ENCODE measurements around the gene CTRL.
"Not testable (repeated sequence)": the region's sequence is repeated elsewhere in the genome, so short reads cannot be mapped to it uniquely, and the experiment has no call there.

Gene CTRL

DNA sequence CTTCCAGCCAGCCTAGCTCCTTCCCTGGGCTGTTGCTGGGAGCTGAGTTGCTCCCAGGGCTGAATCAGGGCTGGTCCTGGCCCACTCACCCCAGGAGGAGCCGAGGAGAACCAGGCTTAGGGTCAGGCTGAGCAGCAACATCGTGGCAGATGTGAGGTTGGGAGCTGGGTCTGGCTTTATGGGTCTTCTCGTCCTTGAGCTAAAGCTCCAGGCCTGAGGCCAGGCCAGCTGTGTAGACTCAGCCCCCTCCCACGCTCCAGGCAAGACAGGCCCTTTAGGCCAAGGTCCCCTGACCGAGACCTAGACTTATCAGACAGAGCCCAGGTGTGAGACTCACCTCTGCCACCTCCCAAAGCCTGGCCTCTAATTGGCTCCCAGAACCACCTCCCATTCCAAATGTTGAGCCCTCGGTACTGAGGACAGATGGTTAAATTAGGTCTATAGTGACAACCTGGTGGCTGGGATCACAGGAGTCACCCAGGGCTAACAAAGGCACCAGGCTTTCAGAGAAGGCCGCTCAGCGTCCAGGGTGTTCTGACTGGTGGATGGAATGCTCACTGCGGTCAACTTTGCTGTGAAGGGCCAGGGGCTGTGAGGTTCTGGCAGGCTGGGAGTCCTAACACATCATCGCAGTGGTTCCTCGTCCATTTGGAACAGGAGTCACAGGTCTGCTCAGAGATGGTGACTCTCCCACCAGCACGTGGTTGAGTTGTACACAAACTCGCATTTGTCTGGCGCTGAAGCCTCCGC, at the start of gene CTRL:
CTRL (minus strand) TSS at position 151 of the 750 bp plus-strand sequence; CDS start at position 141, 10 bp downstream.
- no peak for DNase-seq (ENCODE audit: low read depth)

DNA sequence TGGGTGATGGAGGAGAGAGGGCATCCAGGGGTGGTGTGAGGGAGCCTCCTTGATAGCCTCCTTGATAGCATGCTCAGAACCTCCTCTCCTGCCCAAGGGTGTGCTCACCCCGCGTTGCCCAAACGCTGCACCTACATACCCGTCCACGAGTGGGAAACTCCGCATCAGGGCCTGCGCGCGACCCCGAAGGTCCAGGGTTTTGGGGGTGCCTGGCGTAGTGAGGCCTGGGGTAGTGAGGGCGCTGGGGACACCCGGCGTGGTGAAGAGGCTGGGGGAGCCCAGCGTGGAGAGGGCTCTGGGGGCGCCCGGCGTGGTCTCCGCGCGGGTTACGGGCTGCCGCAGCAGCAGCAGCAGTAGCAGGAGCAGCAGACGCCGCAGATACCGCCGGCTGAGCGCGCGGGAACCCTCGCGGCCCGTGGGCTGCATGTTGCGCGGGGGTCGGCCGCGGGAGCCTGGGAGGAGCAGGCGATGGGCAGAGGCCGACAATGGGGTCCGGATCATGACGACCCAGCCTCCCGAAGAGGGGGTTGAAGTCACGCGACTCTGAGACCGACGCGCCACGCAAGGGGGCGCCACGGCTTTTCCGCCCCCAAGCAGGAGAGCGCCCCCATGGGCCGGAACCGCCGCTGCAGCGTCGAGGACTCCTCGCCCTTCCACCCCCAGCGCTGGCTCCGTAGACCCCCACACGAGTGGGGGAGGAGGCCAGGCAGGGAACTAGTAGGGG, 48.5 kb upstream of the CTRL start, which contains the start of gene DPEP3:
DPEP3 (minus strand) TSS at position 545 of the 724 bp plus-strand sequence; CDS start at position 426, 119 bp downstream.
- DNase-seq (ENCODE audit: low read depth), result no peak

- DNase-seq (ENCODE audit: low read depth), result no peak
These were observed 46.0 kb upstream of the CTRL start for GRCh38 chr16:67977469-67978227.

DNA sequence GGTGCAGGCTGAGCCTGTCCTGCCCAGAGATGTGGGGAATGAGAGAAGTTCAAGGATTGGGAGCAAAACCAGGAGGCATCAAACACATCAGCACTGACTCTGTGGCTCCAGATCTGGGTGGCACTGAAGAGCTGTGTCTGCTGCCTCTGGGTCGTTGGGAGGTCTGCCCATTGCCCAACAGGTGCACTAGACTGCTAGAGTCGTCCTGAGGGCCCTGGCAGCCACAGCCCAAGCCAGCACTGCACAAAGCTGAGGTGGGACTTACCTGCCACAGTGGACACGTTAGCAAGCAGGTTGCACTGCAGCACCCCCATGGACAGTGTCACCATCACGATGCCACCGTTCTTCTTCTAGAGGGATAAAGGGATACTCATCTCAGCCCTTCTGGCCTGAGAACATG, 45.3 kb upstream of the CTRL start:
- DNase-seq (ENCODE audit: low read depth), result no peak

GRCh38 chr16:67976205-67976604, 44.5 kb upstream of the CTRL start:
- no peak for DNase-seq (ENCODE audit: low read depth)

- DNase-seq (ENCODE audit: low read depth), result no peak
These were observed 43.9 kb upstream of the CTRL start for GRCh38 chr16:67975321-67976105.

GRCh38 chr16:67972285-67972684, 40.6 kb upstream of the CTRL start:
- DNase-seq (ENCODE audit: low read depth), result not testable (repeated sequence)

DNA sequence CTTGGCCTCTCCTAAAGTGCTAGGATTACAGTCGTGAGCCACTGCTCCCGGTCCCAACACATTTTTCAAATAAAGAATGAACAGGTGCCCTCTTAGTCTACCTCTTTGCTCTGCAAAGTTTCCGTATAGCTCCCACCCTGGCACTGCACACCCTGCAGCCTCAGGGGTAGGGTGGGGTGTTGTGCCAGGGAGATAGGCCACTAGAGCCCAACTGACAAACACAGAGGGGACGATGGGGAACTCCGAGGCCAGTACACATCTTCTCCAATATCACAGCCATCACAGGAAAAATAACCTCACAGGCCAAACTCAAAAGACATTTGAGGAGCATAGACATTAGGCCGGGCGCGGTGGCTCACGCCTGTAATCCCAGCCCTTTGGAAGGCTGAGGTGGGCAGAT, 39.4 kb upstream of the CTRL start:
- DNase-seq (ENCODE audit: low read depth), result no peak

- no peak for DNase-seq (ENCODE audit: low read depth)
These were observed 37.8 kb upstream of the CTRL start for GRCh38 chr16:67969254-67970039.

GRCh38 chr16:67968400-67969253, 37.0 kb upstream of the CTRL start, which contains the start of gene SLC12A4:
TSS of gene SLC12A4 (minus strand) at chr16:67968637. CDS start at chr16:67968553, 84 bp downstream.
- peak; percentile 76 for DNase-seq (ENCODE audit: low read depth)

GRCh38 chr16:67967958-67968399, 36.3 kb upstream of the CTRL start:
- no peak for DNase-seq (ENCODE audit: low read depth)

DNA sequence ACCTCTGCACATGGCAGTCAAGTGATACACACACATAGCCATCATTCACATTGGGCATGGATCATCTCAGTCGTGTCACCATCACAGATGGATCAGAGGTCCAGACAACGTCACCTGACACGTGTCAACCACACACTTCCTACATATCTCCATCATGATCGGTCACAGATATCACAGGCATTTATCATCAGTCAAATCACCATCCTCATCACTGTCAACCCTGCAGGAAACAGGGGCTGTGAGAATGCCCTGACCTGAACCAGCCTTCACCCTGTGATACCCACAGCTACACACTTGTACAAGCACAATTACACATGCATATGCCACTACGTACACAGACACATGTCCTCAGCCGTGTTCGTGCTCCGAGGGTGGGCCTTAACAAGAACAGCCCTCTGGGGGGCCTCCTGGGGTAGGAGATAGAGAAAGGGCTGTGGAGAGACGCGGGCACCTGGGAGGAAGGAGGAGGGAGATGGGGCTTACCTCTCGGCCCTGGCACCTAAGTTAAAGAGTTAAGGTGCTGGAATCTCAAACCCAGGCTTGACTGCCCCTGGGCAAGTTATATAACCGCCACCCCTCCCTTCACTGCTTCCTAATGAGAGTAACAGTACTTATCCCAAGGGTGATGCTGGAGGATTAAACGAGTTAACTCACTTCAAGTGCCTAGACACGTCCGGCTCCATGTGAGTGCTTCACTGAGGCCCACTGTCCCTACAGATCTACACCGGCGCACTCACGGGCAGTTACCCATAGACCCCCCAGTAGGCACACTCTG, 35.7 kb upstream of the CTRL start:
- no peak for DNase-seq (ENCODE audit: low read depth)

DNA sequence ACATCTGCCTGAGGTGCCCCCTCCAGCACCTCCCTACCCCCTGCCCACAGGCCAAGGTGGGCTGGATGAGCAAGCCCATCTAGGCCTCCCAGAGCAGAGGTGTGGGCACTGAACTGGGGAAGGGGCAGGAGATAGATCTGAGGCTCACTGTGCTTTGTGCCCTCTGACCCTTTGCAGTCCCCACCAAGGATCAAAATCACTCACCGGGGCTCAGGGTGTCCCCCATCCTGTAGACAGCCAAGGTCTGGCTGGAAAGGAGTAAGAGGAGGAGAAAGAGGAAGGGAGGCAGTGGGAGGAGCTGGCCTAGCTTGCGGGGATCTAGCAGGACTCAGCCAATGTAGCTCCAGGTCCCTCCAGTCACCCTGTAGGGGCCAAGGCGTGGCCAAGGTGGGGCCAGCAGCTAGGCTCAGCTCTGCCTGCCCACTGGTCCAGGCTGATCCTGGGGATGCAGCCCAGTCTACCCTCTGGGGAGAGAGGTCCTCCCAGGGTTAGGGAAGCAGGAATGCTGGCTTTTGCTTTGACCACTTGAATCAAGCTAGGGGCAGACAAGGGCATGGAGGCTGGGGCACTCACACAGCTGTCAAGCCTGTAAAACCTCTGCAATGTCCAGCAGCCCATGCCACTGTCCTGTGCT, 35.0 kb upstream of the CTRL start:
- DNase-seq (ENCODE audit: low read depth), result no peak

GRCh38 chr16:67965668-67966548, 34.2 kb upstream of the CTRL start:
- DNase-seq (ENCODE audit: low read depth), result no peak

- DNase-seq (ENCODE audit: low read depth), result no peak
These were observed 32.9 kb upstream of the CTRL start for GRCh38 chr16:67964477-67965131.

- DNase-seq (ENCODE audit: low read depth), result no peak
These were observed 32.1 kb upstream of the CTRL start for GRCh38 chr16:67963662-67964321.
